ENCODE results near the gene MAP3K13.

Gene MAP3K13

DNA sequence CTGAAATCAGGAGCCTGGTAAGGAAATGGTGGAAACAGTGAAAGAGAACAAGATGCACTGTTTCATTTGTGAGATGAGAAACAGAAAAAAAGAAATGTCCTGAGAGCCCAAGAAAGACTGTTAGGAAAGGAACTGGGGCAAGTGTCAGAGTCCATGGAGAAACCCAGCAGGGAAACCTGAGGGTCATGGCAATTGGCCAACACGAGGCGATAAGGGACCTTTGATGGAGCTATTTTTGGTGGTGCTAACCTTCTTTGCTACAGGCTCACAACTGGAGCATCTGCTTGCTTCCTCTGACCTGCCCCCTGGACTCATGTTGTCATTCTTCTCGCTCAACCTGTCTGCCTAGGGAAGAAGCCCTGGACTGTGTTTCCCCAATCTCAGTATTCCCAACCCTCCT is 140.1 kb downstream of the MAP3K13 start:
- Mint-ChIP-seq H3K36me3 (ENCODE audit: insufficient read depth) (peaks cover 9% of the 10 kb centered on the region), H3K27me3 (peaks cover 4 to 22% of the 10 kb centered on the region in 2 donors), H3K9me3 (no peaks in the 10 kb centered on the region), H3K4me3 (no peak overlapping the region), H3K27ac (no peak overlapping the region), H3K4me1 (ENCODE audit: low read depth in 2 of 2) (peaks cover 5 to 8% of the 10 kb centered on the region in 2 donors)
- DNase-seq (no peak), ATAC-seq (replicated peaks) (no peak)

DNA sequence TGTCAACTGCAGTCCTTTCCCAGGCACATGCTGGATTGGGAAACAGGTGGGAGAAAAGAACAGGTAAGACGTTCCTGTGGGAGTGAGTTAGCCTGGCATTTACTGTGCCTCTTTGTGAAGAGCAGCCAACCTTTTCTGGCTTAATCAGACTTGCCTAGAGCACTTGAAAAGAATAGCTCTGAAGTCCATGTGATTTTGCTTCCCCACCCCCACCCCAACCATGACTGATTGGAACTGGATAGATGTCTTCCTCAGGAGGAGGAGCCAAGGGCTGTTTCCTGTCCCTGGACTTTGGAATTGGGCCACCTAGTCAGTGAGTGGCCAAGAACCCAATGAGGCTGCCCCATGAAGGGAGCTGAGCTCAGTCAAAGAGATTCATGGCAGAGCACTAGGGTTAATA is 140.6 kb downstream of the MAP3K13 start:
- DNase-seq (no peak), ATAC-seq (replicated peaks) (no peak)
- no peaks in the 10 kb centered on the region for H3K9me3 Mint-ChIP-seq
- H3K4me3 Mint-ChIP-seq = no peak overlapping the region
- peaks cover 3% of the 10 kb centered on the region in 2 donors for H3K4me1 Mint-ChIP-seq (ENCODE audit: low read depth in 2 of 2)
- peaks cover 7% of the 10 kb centered on the region for H3K36me3 Mint-ChIP-seq (ENCODE audit: insufficient read depth)
- H3K27me3 Mint-ChIP-seq = peaks cover 4 to 22% of the 10 kb centered on the region in 2 donors
- H3K27ac Mint-ChIP-seq = no peak overlapping the region

- DNase-seq (no peak), ATAC-seq (replicated peaks) (no peak)
- no peaks in the 10 kb centered on the region for H3K9me3 Mint-ChIP-seq
- no peak overlapping the region for H3K27ac Mint-ChIP-seq
- peaks cover 3% of the 10 kb centered on the region for H3K36me3 Mint-ChIP-seq (ENCODE audit: insufficient read depth)
- H3K27me3 Mint-ChIP-seq = peaks cover 4 to 22% of the 10 kb centered on the region in 2 donors
- no peaks in the 10 kb centered on the region for H3K4me1 Mint-ChIP-seq (ENCODE audit: low read depth in 2 of 2)
- no peak overlapping the region for H3K4me3 Mint-ChIP-seq
These were observed 141.7 kb downstream of the MAP3K13 start for GRCh38 chr3:185504636-185505035.

DNA sequence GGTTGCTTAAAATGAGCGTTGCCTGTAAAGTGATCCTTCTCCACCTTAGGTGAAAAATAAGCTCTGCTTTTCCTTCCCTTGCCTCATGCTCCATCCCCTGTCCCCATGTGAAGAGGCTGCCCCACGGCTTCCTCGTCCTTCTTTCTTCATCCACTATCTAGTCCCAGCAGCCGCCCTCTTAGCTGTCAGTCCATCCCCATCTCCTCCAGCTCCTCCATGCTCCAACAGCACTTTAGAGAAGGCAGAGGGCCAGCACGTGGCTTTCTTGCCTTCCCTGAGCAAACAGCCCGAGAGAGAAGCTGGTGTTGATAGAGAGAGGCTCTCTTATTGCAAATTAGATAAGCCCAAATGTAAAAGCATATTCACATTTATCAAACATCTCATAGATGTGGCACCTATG is 144.9 kb downstream of the MAP3K13 start:
- no peak overlapping the region for H3K27ac Mint-ChIP-seq
- H3K36me3 Mint-ChIP-seq (ENCODE audit: insufficient read depth) = peaks cover 3% of the 10 kb centered on the region
- no peak overlapping the region for H3K4me3 Mint-ChIP-seq
- H3K27me3 Mint-ChIP-seq = peaks cover 7 to 18% of the 10 kb centered on the region in 2 donors
- DNase-seq (no peak), ATAC-seq (replicated peaks) (no peak)
- H3K9me3 Mint-ChIP-seq = no peaks in the 10 kb centered on the region
- H3K4me1 Mint-ChIP-seq (ENCODE audit: low read depth in 2 of 2) = no peaks in the 10 kb centered on the region

DNA sequence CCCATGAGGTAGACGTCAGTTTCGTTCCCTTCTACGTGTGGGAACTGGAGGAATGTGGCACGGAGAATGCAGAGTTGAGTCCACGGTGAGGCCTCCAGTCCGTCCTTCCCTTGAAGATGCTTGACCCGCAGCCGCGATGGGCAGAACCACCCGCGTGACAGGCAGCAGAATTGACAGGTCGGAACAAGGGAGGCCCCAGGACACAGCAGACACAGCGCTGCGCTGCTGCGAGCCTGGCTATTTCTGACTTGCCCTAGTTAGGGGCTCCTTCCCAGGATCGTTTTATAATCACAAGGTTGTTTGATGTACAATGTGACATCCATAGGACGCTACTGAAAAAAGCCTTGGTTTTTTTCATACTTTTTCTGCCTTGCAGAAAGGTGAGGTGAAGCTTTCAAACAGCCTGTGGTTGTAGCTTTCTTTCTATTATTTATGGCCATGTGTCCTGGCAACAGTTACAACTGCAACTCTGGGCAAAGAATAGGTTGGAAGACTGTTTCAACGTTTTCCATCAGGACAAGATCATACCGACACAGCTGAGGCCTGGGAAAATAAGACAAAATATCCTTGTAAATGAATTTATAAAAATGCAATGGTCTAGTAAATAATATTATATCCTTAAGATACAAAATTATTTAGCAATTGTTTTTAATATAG is 145.5 kb downstream of the MAP3K13 start:
- DNase-seq (no peak), ATAC-seq (replicated peaks) (no peak)
- H3K27me3 Mint-ChIP-seq = peaks cover 10 to 12% of the 10 kb centered on the region in 2 donors
- peaks cover 3% of the 10 kb centered on the region for H3K36me3 Mint-ChIP-seq (ENCODE audit: insufficient read depth)
- no peaks in the 10 kb centered on the region for H3K9me3 Mint-ChIP-seq
- no peak overlapping the region for H3K27ac Mint-ChIP-seq
- no peak overlapping the region for H3K4me3 Mint-ChIP-seq
- H3K4me1 Mint-ChIP-seq (ENCODE audit: low read depth in 2 of 2) = no peaks in the 10 kb centered on the region

GRCh38 chr3:185511711-185512110 is 148.8 kb downstream of the MAP3K13 start:
- DNase-seq (no peak), ATAC-seq (replicated peaks) (no peak)
- Mint-ChIP-seq H3K9me3 (no peaks in the 10 kb centered on the region), H3K27ac (no peak overlapping the region), H3K36me3 (ENCODE audit: insufficient read depth) (peaks cover 3% of the 10 kb centered on the region), H3K27me3 (peaks cover 10 to 21% of the 10 kb centered on the region in 2 donors), H3K4me1 (ENCODE audit: low read depth in 2 of 2) (no peaks in the 10 kb centered on the region), H3K4me3 (no peak overlapping the region)

DNA sequence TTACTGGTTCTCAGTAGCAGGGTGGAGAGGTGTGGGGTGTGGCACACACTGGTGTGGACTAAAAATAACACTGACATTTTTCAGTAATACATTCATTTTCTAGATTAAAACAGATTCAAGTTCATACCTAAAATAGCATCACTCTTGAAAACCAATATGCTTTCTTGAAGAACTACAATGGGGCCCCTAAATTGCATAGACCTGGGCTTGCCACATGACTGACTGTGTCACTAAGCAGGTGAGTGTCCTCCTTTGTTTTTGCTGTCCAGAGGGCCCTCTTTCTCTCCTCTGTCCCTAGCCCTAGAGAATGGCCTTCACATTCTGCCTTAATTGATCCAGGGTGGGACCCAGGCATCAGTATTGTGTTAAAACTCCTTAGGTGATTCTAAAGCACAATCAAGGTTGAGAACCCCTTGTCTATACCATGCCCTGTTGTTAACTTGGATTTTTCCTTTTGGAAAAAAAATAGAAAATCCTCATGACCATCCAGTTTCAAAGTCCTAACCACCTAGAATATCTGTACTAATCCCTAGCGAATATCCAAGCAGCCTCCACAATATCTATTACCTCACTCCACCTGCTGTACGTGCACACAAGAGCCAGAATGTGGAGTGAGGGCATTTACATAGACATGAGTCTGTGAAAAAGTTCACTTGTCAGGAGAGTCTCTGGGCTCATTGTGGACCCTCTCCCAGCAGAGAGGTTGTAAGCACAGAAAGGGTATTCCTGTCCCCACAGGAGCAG is 154.6 kb downstream of the MAP3K13 start:
- no peaks in the 10 kb centered on the region for H3K4me1 Mint-ChIP-seq (ENCODE audit: low read depth in 2 of 2)
- H3K27me3 Mint-ChIP-seq = peaks cover 26 to 40% of the 10 kb centered on the region in 2 donors
- no peak for ATAC-seq (replicated peaks)

DNA sequence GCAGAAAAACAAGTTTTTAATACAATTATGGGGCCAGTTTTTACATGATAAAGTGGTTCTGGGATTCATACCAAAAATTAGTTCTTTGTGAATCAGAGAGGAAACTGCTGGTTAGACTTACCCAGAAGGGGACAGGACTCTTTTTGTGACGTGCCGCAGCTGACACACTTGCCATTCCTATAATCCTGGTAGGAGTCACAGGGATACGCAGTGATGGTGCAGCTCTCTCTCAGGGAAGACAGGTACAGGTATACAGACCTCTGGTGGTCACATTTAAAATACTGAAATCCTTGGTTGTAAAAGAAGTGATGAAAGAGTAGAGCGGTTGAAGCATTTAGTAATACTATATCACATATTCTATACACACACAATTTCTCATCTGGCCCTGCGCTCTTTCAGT is 156.1 kb downstream of the MAP3K13 start:
- DNase-seq = no peak

More for the DNA sequence above, 154.6 kb downstream of the MAP3K13 start:
- no peak for DNase-seq
- H3K4me3 Mint-ChIP-seq = no peak overlapping the region
- no peak overlapping the region for H3K27ac Mint-ChIP-seq
- H3K36me3 Mint-ChIP-seq (ENCODE audit: insufficient read depth) = no peaks in the 10 kb centered on the region
- H3K9me3 Mint-ChIP-seq = no peaks in the 10 kb centered on the region

DNA sequence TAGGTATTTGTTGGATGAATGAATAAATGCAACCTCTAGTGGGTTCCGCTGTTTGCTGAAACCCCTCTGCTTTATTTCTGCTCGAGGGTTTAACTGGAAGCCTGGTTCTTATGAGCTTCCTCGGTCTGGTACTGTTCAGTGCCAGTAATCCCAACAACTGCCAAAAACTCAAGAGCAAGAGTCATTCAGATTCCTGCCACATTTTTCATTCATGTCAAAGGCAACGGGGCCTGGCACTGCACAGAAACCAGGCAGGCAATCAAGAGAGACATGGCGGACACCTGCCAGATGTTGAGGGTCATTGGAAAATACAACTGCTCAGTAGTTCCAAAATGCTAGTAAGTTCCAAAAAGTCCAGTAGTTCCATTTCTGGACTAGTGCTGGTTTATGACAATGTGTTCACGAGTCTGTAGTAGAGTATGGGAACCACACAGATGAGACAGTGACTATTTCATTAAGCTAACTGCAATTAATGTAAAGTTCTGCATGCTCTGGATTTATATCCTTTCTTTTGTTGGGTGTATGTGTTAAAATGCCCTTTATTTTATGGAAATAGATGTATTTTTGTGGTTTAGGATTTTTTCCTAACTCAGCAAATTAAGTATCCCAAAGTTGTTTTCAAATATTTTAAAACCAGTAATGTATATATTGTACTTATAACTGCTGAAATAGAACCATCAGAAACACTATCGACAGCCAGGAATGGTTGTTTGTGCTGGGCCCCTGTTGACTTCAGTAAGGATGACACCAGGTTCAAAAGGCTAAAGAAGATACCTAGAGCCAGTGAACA is 158.6 kb downstream of the MAP3K13 start:
- Mint-ChIP-seq H3K4me3 (no peak overlapping the region), H3K36me3 (ENCODE audit: insufficient read depth) (no peaks in the 10 kb centered on the region), H3K27me3 (peaks cover 35 to 53% of the 10 kb centered on the region in 2 donors), H3K27ac (no peak overlapping the region), H3K9me3 (no peaks in the 10 kb centered on the region), H3K4me1 (ENCODE audit: low read depth in 2 of 2) (no peaks in the 10 kb centered on the region)
- ATAC-seq (replicated peaks) (no peak), DNase-seq (no peak)

More for the DNA sequence above, 156.1 kb downstream of the MAP3K13 start:
- Mint-ChIP-seq H3K4me1 (ENCODE audit: low read depth in 2 of 2) (no peaks in the 10 kb centered on the region), H3K27me3 (peaks cover 23 to 44% of the 10 kb centered on the region in 2 donors), H3K36me3 (ENCODE audit: insufficient read depth) (no peaks in the 10 kb centered on the region), H3K9me3 (no peaks in the 10 kb centered on the region), H3K4me3 (no peak overlapping the region), H3K27ac (no peak overlapping the region)
- no peak for ATAC-seq (replicated peaks)

DNA sequence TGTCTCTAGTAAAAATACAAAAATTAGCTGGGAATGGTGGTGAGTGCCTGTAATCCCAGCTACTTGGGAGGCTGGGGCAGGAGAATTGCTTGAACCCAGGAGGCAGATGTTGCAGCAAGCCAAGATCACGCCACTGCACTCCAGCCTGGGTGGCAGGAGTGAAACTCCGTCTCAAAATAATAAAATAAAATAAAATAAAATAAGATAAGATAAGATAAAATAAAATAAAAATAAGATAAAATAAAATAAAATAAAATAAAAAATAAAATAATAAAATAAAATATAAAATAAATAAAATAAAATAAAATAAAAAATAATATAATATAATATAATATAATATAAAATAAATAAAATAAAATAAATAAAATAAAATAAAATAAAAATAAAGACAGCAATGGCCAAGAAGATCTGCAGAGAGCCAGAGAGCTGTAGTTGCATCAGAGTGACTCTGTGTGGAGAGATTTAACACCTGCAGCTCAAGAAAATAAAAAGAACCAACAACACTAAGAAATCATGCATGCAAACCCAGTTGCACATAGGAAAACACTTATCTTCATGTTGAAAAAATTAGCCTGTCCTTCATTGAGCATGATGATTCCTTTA is 163.5 kb downstream of the MAP3K13 start:
- Mint-ChIP-seq H3K36me3 (ENCODE audit: insufficient read depth) (no peaks in the 10 kb centered on the region), H3K4me1 (ENCODE audit: low read depth in 2 of 2) (no peaks in the 10 kb centered on the region), H3K27me3 (peaks cover 38 to 42% of the 10 kb centered on the region in 2 donors), H3K4me3 (no peak overlapping the region), H3K27ac (no peak overlapping the region), H3K9me3 (no peaks in the 10 kb centered on the region)
- DNase-seq (no peak), ATAC-seq (replicated peaks) (no peak)

DNA sequence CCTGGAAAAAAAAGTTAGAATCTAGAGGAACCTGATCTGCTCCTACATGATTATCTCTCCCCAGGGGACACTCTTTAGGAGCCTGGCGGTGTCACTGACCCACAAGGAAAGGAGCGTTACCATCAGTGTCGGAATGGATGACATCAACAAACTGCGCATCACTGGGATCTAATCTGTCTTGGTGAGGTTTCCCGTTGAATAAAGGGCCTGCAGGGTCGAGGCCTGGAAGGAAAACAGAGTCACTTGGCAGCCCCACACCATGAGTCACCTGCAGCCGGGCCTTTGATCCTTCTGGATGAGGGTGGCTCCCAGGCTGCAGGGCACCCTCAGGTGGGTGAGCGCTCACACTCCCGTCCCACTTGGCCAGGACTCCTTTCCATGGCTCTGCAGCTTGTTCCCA is 164.4 kb downstream of the MAP3K13 start:
- no peak overlapping the region for H3K4me3 Mint-ChIP-seq
- DNase-seq (no peak), ATAC-seq (replicated peaks) (no peak)
- H3K9me3 Mint-ChIP-seq = no peaks in the 10 kb centered on the region
- H3K27ac Mint-ChIP-seq = no peak overlapping the region
- H3K36me3 Mint-ChIP-seq (ENCODE audit: insufficient read depth) = no peaks in the 10 kb centered on the region
- H3K27me3 Mint-ChIP-seq = peaks cover 35 to 36% of the 10 kb centered on the region in 2 donors
- H3K4me1 Mint-ChIP-seq (ENCODE audit: low read depth in 2 of 2) = no peaks in the 10 kb centered on the region

GRCh38 chr3:185528532-185528931 is 165.6 kb downstream of the MAP3K13 start:
- H3K36me3 Mint-ChIP-seq (ENCODE audit: insufficient read depth) = no peaks in the 10 kb centered on the region
- H3K27me3 Mint-ChIP-seq = peaks cover 35% of the 10 kb centered on the region in 2 donors
- H3K27ac Mint-ChIP-seq = no peak overlapping the region
- H3K9me3 Mint-ChIP-seq = no peaks in the 10 kb centered on the region
- no peak overlapping the region for H3K4me3 Mint-ChIP-seq
- ATAC-seq (replicated peaks) (no peak), DNase-seq (no peak)
- H3K4me1 Mint-ChIP-seq (ENCODE audit: low read depth in 2 of 2) = no peaks in the 10 kb centered on the region

GRCh38 chr3:185530856-185531255 is 167.9 kb downstream of the MAP3K13 start:
- H3K27me3 Mint-ChIP-seq = peaks cover 15 to 16% of the 10 kb centered on the region in 2 donors
- H3K27ac Mint-ChIP-seq = no peak overlapping the region
- DNase-seq (no peak), ATAC-seq (replicated peaks) (no peak)
- no peak overlapping the region for H3K4me3 Mint-ChIP-seq
- H3K36me3 Mint-ChIP-seq (ENCODE audit: insufficient read depth) = no peaks in the 10 kb centered on the region
- no peaks in the 10 kb centered on the region for H3K4me1 Mint-ChIP-seq (ENCODE audit: low read depth in 2 of 2)
- no peaks in the 10 kb centered on the region for H3K9me3 Mint-ChIP-seq

Data from effector memory CD8-positive, alpha-beta T cell (primary cell).